Erythroblast (primary cell): Measurements from ENCODE around the gene DERL3.

ENCODE experiments used
- GATA1 ChIP-seq: IDR thresholded peaks from 2 replicates; pipeline ENCODE4 v1.6.1; 2011; ENCODE audit warnings: low read depth, mild to moderate bottlenecking, control low read depth, low read length, moderate library complexity
- POLR2A ChIP-seq: IDR thresholded peaks from 2 replicates; pipeline ENCODE4 v1.6.1; 2011; ENCODE audit warnings: mild to moderate bottlenecking, low read length

GRCh38 chr22:23815541-23816155 lies 23.2 kb downstream of the DERL3 start:
- TF ChIP-seq POLR2A, result no peak
- TF ChIP-seq GATA1, result no peak
